Germinal center (tissue), 1 donor: ENCODE measurements around the gene DUSP10.

Experiments used
- DNase-seq: peaks from one replicate; pipeline ENCODE4 v3.0.0; 2012; ENCODE audit warnings: mixed read lengths, low spot score

DUSP10 gene

GRCh38 chr1:221741703-221742554 is at the start of gene DUSP10:
TSS of gene DUSP10 (minus strand) at chr1:221742089. CDS start at chr1:221739744, 2,345 bp downstream.
- DNase-seq: peak; percentile 100

- DNase-seq: no peak
Observed at GRCh38 chr1:221788466-221788865, 46.6 kb upstream of the DUSP10 start.

GRCh38 chr1:221786647-221787046 is 44.8 kb upstream of the DUSP10 start:
- DNase-seq: no peak

- DNase-seq: no peak
Observed at GRCh38 chr1:221783936-221784335, 42.0 kb upstream of the DUSP10 start.

GRCh38 chr1:221783437-221783836 is 41.5 kb upstream of the DUSP10 start:
- DNase-seq: no peak

- no peak for DNase-seq
Observed at GRCh38 chr1:221782970-221783369, 41.1 kb upstream of the DUSP10 start.

- no peak for DNase-seq
Observed at GRCh38 chr1:221782477-221782876, 40.6 kb upstream of the DUSP10 start.

- DNase-seq: no peak
Observed at GRCh38 chr1:221781102-221781755, 39.3 kb upstream of the DUSP10 start.

GRCh38 chr1:221780175-221780574 is 38.3 kb upstream of the DUSP10 start:
- no peak for DNase-seq

GRCh38 chr1:221779771-221780170 is 37.9 kb upstream of the DUSP10 start:
- DNase-seq: no peak

- DNase-seq: peak; percentile 53
Observed at GRCh38 chr1:221778535-221779142, 36.8 kb upstream of the DUSP10 start.

- DNase-seq: peak; percentile 23
Observed at GRCh38 chr1:221778125-221778524, 36.2 kb upstream of the DUSP10 start.

GRCh38 chr1:221777431-221778072 is 35.7 kb upstream of the DUSP10 start:
- DNase-seq: peak; percentile 55

- DNase-seq: peak; percentile 60
Observed at GRCh38 chr1:221776495-221777301, 34.8 kb upstream of the DUSP10 start.

- DNase-seq: no peak
Observed at GRCh38 chr1:221775206-221775605, 33.3 kb upstream of the DUSP10 start.

GRCh38 chr1:221774054-221774842 is 32.4 kb upstream of the DUSP10 start:
- no peak for DNase-seq

- no peak for DNase-seq
Observed at GRCh38 chr1:221773383-221773782, 31.5 kb upstream of the DUSP10 start.

- no peak for DNase-seq
Observed at GRCh38 chr1:221772117-221772516, 30.2 kb upstream of the DUSP10 start.

GRCh38 chr1:221768444-221769066 is 26.7 kb upstream of the DUSP10 start:
- no peak for DNase-seq

GRCh38 chr1:221766210-221766609 is 24.3 kb upstream of the DUSP10 start:
- no peak for DNase-seq
